ENCODE results near the gene PRTN3.

GRCh38 chr19:881385-882071, 40.7 kb downstream of the PRTN3 start:
- no peak for TF ChIP-seq EP300 (IDR thresholded peaks at IDR 0.05)
- TF ChIP-seq POLR2A (IDR thresholded peaks at IDR 0.05), result no peak

All from tibial nerve (tissue), 3 donors.